Measurements from ENCODE around the gene NAV2.

DNA sequence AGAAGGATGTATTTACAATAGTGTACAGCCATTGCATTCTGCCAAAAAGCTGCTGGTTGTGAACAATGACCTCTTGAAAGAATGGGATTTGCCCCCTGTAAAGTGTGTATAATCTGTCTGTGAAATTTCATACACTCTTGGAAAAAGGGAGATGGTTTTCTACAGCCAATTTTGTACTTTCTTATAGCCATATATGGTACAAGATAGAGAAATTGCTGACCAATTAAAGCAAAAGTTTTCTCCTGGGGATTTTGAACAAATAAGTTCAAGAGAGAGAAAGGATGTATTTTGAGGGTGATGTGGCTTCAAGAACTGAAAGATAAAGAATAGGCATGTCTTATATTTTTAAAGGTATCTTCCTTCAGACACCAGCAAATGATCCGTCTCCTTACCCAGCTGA lies 211.0 kb downstream of the NAV2 start:
- TF ChIP-seq, protein P1, sequence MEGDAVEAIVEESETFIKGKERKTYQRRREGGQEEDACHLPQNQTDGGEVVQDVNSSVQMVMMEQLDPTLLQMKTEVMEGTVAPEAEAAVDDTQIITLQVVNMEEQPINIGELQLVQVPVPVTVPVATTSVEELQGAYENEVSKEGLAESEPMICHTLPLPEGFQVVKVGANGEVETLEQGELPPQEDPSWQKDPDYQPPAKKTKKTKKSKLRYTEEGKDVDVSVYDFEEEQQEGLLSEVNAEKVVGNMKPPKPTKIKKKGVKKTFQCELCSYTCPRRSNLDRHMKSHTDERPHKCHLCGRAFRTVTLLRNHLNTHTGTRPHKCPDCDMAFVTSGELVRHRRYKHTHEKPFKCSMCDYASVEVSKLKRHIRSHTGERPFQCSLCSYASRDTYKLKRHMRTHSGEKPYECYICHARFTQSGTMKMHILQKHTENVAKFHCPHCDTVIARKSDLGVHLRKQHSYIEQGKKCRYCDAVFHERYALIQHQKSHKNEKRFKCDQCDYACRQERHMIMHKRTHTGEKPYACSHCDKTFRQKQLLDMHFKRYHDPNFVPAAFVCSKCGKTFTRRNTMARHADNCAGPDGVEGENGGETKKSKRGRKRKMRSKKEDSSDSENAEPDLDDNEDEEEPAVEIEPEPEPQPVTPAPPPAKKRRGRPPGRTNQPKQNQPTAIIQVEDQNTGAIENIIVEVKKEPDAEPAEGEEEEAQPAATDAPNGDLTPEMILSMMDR (IDR thresholded peaks at IDR 0.05; ENCODE audit: low read depth, low read length) = no peak
- TF ChIP-seq POLR2A (IDR thresholded peaks at IDR 0.05; ENCODE audit: extremely low read depth, insufficient read length) (no peak), MYC (IDR thresholded peaks at IDR 0.05; ENCODE audit: low read depth, low read length) (no peak)
- TF ChIP-seq, protein P2, sequence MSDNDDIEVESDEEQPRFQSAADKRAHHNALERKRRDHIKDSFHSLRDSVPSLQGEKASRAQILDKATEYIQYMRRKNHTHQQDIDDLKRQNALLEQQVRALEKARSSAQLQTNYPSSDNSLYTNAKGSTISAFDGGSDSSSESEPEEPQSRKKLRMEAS (IDR thresholded peaks at IDR 0.05; ENCODE audit: low read depth, low read length) = no peak

Measured in NB4 (cell line).